K562 (cell line): ENCODE measurements around the gene SLC22A15. TPM values are rescaled to one million over a fixed set of nuclear protein-coding genes. Genes with fewer than 3 reads are reported as not detected.

Experiments
- ATAC-seq: fragments of 200-7000 bp; cut with Tn5 transposase; 3 replicates; pipeline ENCODE4 v1.9.1; 2020; ENCODE audit warnings: moderate library complexity
- BruUV-seq: library from RNA; stranded (reverse); fragments of 400-500 nt; replicated peaks from 2 replicates; lab custom pipeline; 2021; lab: Mats Ljungman, UMichigan
- CTCF ChIA-PET: fragments of 300-600 bp; formaldehyde crosslinking; extraction: SDS; loops from one replicate; lab custom pipeline; 2021; ENCODE audit warnings: low intra/inter-chr PET ratio; lab: Yijun Ruan, JAX
- POLR2A ChIA-PET: fragments of 300-600, 350-650 bp; sonication (Branson Sonifier 250); formaldehyde crosslinking; extraction: SDS; loops from one replicate; lab custom pipeline; 2021; ENCODE audit warnings: antibody characterized with exemption, inconsistent platforms; lab: Yijun Ruan, JAX
- DNase-seq, 4 experiments: peaks; one replicate each; pipeline versions ENCODE4 v3.0.0 to v3.0.0-alpha.2; 2011 to 2018; ENCODE audit warnings: low spot score in 3 of 4, mixed read lengths in 3 of 4; ENCODE audit errors: extremely low read depth in 1 of 4
- FAIRE-seq: peaks from 2 replicates; lab custom pipeline; 2011; peaks lifted over from hg19 to GRCh38; lab: Jason Lieb, UNC
- H2AFZ ChIP-seq: 2 replicates; pipeline ENCODE4 v1.6.0; 2011; ENCODE audit warnings: low read depth, low read length, control low read depth, inconsistent platforms
- H3K27ac ChIP-seq: fragments of 200-600 bp; 3 replicates; pipeline ENCODE4 v1.8.0; 2011; ENCODE audit warnings: low read depth, mild to moderate bottlenecking, control low read depth, inconsistent platforms, low read length, moderate library complexity, mixed read lengths; ENCODE audit errors: extremely low read depth
- H3K27me3 ChIP-seq, 2 experiments: fragments of 300-600 bp in 1 of 2; 2 replicates in 1 of 2; 3 replicates in 1 of 2; pipeline versions ENCODE4 v1.6.0 to v1.8.0; 2011; ENCODE audit warnings: inconsistent platforms in 2 of 2, low read length in 2 of 2, mild to moderate bottlenecking in 1 of 2, mixed read lengths in 1 of 2, moderate library complexity in 1 of 2; ENCODE audit not compliant: control insufficient read depth in 2 of 2, insufficient read depth in 2 of 2
- H3K36me3 ChIP-seq: fragments of 300-600 bp; 3 replicates; pipeline ENCODE4 v1.8.0; 2011; ENCODE audit warnings: mild to moderate bottlenecking, low read length, inconsistent platforms; ENCODE audit not compliant: control insufficient read depth, insufficient read depth
- H3K4me1 ChIP-seq, 2 experiments: fragments of 200-600 bp in 1 of 2; replicated peaks in 1 of 2; 2 replicates in 1 of 2; 3 replicates in 1 of 2; pipeline versions ENCODE4 v1.5.1 to v1.8.0; 2011; ENCODE audit warnings: inconsistent platforms in 2 of 2, low read length in 2 of 2, mild to moderate bottlenecking in 1 of 2, mixed read lengths in 1 of 2, moderate library complexity in 1 of 2; ENCODE audit not compliant: control insufficient read depth in 2 of 2, insufficient read depth in 2 of 2
- H3K4me2 ChIP-seq: 2 replicates; pipeline ENCODE4 v1.6.1; 2011; ENCODE audit warnings: low read length, control low read depth, inconsistent platforms, mixed read lengths; ENCODE audit not compliant: insufficient read depth
- H3K4me3 ChIP-seq: fragments of 200-600 bp; sonication (generic), shearing (Covaris generic); 2 replicates; pipeline ENCODE4 v1.5.1; 2016; ENCODE audit warnings: control low read depth, inconsistent platforms
- H3K79me2 ChIP-seq: fragments of 200-600 bp; 3 replicates; pipeline ENCODE4 v1.8.0; 2011; ENCODE audit warnings: low read length, inconsistent platforms; ENCODE audit not compliant: control insufficient read depth, insufficient read depth
- H3K9ac ChIP-seq, 2 experiments: 2 replicates each; pipeline versions ENCODE4 v1.6.0 to v1.6.1; 2011; ENCODE audit warnings: low read depth in 2 of 2, low read length in 2 of 2, control low read depth in 1 of 2, inconsistent platforms in 1 of 2, mild to moderate bottlenecking in 1 of 2, mixed read lengths in 1 of 2; ENCODE audit not compliant: insufficient read depth in 1 of 2
- H3K9me1 ChIP-seq: one replicate; pipeline ENCODE4 v1.6.0; 2011; ENCODE audit warnings: inconsistent platforms, mild to moderate bottlenecking, low read length, moderate library complexity; ENCODE audit not compliant: control insufficient read depth, insufficient read depth
- H3K9me3 ChIP-seq: replicated peaks from 2 replicates; pipeline ENCODE4 v1.5.1; 2011; ENCODE audit warnings: low read depth, low read length, inconsistent platforms; ENCODE audit not compliant: control insufficient read depth, insufficient read depth
- H4K20me1 ChIP-seq: replicated peaks from 2 replicates; pipeline ENCODE4 v1.6.1; 2011; ENCODE audit warnings: low read length, inconsistent platforms, mixed read lengths; ENCODE audit not compliant: control insufficient read depth, insufficient read depth
- ATF1 ChIP-seq, 2 experiments: fragments of 450-650 bp in 1 of 2; IDR thresholded peaks; 2 replicates each; pipeline ENCODE4 v1.6.1; 2016; ENCODE audit warnings: missing compliant biosample characterization in 1 of 2, missing genetic modification characterization in 1 of 2
- EP300 ChIP-seq: IDR thresholded peaks from 2 replicates; pipeline ENCODE4 v1.6.1; 2012; ENCODE audit warnings: low read length, improper control_type of control experiment
- L3MBTL2 ChIP-seq: fragments of 450-650 bp; IDR thresholded peaks from 2 replicates; pipeline ENCODE4 v1.6.1; 2016; ENCODE audit warnings: mild to moderate bottlenecking, moderate library complexity
- PML ChIP-seq: IDR thresholded peaks from 2 replicates; pipeline ENCODE4 v1.6.1; 2012; ENCODE audit warnings: low read length, inconsistent platforms
- RAD51 ChIP-seq: fragments of 450-650 bp; IDR thresholded peaks from 2 replicates; pipeline ENCODE4 v1.7.1; 2016; ENCODE audit warnings: low read depth, mild to moderate bottlenecking, borderline replicate concordance
- RBM15 ChIP-seq: fragments of 200-400 bp; formaldehyde crosslinking; IDR thresholded peaks from 2 replicates; pipeline ENCODE4 v1.6.1; 2018; ENCODE audit warnings: mild to moderate bottlenecking, low read length, moderate library complexity; ENCODE audit not compliant: insufficient read depth
- TAF7 ChIP-seq: fragments of 450-650 bp; IDR thresholded peaks from 2 replicates; pipeline ENCODE4 v1.6.1; 2016; ENCODE audit warnings: missing genetic modification characterization, missing compliant biosample characterization
- ZFP30 ChIP-seq: fragments of 250-450 bp; sonication (Bioruptor Pico); IDR thresholded peaks from 2 replicates; pipeline ENCODE4 v1.8.0; 2022; ENCODE audit warnings: moderate library complexity, mild to moderate bottlenecking, inconsistent platforms, borderline replicate concordance
- ZNF444 ChIP-seq: fragments of 250-450 bp; sonication (Bioruptor Pico); IDR thresholded peaks from 2 replicates; pipeline ENCODE4 v1.4.0; 2020; ENCODE audit warnings: mild to moderate bottlenecking, moderate library complexity
- ZNF764 ChIP-seq: fragments of 250-450 bp; sonication (Bioruptor Pico); IDR thresholded peaks from 2 replicates; pipeline ENCODE4 v1.4.0; 2020; ENCODE audit warnings: low read depth, mild to moderate bottlenecking, moderate library complexity
- WGBS: fragments of 100-300 bp; shearing (Covaris generic); methylation state at CpG from one replicate; pipeline ENCODE4 v1.1.6; 2016; ENCODE audit warnings: low coverage, mixed read lengths; ENCODE audit not compliant: insufficient coverage; ENCODE audit errors: missing lambda C conversion rate; 5-methylcytosine and 5-hydroxymethylcytosine counted together
- in situ Hi-C: fragments of 300-500 bp; cut with MboI; formaldehyde crosslinking; loops from 4 replicates; pipeline ENCODE4 v1.15.0; 2018; ENCODE audit warnings: inconsistent platforms, mixed read lengths
- intact Hi-C: fragments of 100-400 bp; cut with micrococcal nuclease; formaldehyde crosslinking; loops from 2 replicates; pipeline ENCODE4 v1.14.2; 2022
- polyA plus RNA-seq, 8 experiments: library from polyadenylated mRNA; depleted of rRNA in 4 of 8; stranded (reverse) in 5 of 8; unstranded in 3 of 8; fragments of >200 nt; fragmentation: Nextera tagmentation in 2 of 8; fragmentation: Illumina TruSeq in 1 of 8; extraction: Ambion mirVana in 2 of 8; extraction: Trizol in 1 of 8; gene quantifications; 2 replicates each; pipeline versions ENCODE4 v1.2.1 to v1.2.3, GENCODE V29; 2011 to 2014; ENCODE audit warnings: inconsistent platforms in 1 of 8, missing spikeins in 1 of 8
- total RNA-seq, 7 experiments: library from RNA; depleted of rRNA in 6 of 7; stranded (reverse); fragments of >200 nt in 6 of 7; fragmentation: Illumina TruSeq in 2 of 7; extraction: Trizol in 2 of 7; gene quantifications; 2 replicates each; pipeline versions ENCODE4 v1.2.1 to v1.2.3, GENCODE V29; 2011 to 2021; ENCODE audit warnings: low replicate concordance in 1 of 7
- TF ChIP-seq, protein P1 (sequence below): fragments of 250-450 bp; sonication (Bioruptor Pico); IDR thresholded peaks from 2 replicates; pipeline ENCODE4 v1.4.0; 2020
- TF ChIP-seq, protein P2 (sequence below): fragments of 250-450 bp; sonication (Bioruptor Pico); IDR thresholded peaks from 2 replicates; pipeline ENCODE4 v1.6.1; 2021; ENCODE audit warnings: mild to moderate bottlenecking
- TF ChIP-seq, protein P3 (sequence below): IDR thresholded peaks from 2 replicates; pipeline ENCODE4 v1.6.1; 2011; ENCODE audit warnings: borderline replicate concordance, low read depth, mild to moderate bottlenecking, moderate library complexity, low read length; ENCODE audit not compliant: insufficient read depth, poor library complexity, severe bottlenecking

Gene SLC22A15
- total and polyA plus RNA-seq, 9 of the 15 experiments (the other 6 are each of a cell fraction or from before 2014, with no cell fraction given) = 0.24 to 2.7 (median 1.2) TPM

DNA sequence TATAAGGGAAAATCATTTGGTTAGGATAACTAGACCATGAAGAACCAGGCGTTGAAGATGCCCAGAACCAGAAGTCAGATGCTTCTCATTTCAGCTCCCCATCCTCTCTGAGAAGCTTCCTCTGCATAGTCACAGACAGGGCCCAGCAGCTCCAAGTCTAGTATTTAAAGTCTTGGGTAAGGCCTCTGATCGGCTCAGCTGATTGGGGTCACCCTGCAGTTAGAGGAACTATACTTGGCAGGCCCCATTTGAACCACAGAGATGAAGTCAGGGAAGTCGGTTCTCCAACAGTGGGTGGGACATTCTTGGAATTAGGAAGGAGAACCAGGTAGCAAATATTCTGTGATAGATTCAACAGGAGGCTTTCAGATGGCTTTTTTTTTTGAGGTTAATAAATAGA, 48.3 kb downstream of the SLC22A15 start:
- ChIA-PET CTCF (no interaction called here), POLR2A (interaction anchor here (0.8 to 1.0 kb wide), 2 partner anchors 9 to 16 kb away, joined by 3 read pairs; no protein-coding TSS in a partner anchor)
- no peak for DNase-seq
- Histone ChIP-seq H2AFZ (no peak overlapping the region), H3K27me3 (no peaks in the 10 kb centered on the region), H3K4me2 (no peak overlapping the region), H3K9me3 (no peaks in the 10 kb centered on the region), H3K79me2 (no peaks in the 10 kb centered on the region), H3K9me1 (no peaks in the 10 kb centered on the region), H4K20me1 (no peaks in the 10 kb centered on the region), H3K36me3 (no peaks in the 10 kb centered on the region), H3K27ac (no peak overlapping the region), H3K9ac (no peak overlapping the region), H3K4me1 (no peaks in the 10 kb centered on the region), H3K4me3 (no peak overlapping the region)
- 0% methylated on average over 3 of the region's 3 CpGs for WGBS
- in situ Hi-C loops (no loop called here), intact Hi-C loops (no loop called here)
- no peak for FAIRE-seq
- no peak for ATAC-seq
- BruUV-seq = no TSS peak
- TF ChIP-seq ATF1 (CRISPR knock-in tag; IDR thresholded peaks at IDR 0.05) = no peak
- TF ChIP-seq ATF1 (tag; IDR thresholded peaks at IDR 0.05) = no peak
- TF ChIP-seq, protein P1, sequence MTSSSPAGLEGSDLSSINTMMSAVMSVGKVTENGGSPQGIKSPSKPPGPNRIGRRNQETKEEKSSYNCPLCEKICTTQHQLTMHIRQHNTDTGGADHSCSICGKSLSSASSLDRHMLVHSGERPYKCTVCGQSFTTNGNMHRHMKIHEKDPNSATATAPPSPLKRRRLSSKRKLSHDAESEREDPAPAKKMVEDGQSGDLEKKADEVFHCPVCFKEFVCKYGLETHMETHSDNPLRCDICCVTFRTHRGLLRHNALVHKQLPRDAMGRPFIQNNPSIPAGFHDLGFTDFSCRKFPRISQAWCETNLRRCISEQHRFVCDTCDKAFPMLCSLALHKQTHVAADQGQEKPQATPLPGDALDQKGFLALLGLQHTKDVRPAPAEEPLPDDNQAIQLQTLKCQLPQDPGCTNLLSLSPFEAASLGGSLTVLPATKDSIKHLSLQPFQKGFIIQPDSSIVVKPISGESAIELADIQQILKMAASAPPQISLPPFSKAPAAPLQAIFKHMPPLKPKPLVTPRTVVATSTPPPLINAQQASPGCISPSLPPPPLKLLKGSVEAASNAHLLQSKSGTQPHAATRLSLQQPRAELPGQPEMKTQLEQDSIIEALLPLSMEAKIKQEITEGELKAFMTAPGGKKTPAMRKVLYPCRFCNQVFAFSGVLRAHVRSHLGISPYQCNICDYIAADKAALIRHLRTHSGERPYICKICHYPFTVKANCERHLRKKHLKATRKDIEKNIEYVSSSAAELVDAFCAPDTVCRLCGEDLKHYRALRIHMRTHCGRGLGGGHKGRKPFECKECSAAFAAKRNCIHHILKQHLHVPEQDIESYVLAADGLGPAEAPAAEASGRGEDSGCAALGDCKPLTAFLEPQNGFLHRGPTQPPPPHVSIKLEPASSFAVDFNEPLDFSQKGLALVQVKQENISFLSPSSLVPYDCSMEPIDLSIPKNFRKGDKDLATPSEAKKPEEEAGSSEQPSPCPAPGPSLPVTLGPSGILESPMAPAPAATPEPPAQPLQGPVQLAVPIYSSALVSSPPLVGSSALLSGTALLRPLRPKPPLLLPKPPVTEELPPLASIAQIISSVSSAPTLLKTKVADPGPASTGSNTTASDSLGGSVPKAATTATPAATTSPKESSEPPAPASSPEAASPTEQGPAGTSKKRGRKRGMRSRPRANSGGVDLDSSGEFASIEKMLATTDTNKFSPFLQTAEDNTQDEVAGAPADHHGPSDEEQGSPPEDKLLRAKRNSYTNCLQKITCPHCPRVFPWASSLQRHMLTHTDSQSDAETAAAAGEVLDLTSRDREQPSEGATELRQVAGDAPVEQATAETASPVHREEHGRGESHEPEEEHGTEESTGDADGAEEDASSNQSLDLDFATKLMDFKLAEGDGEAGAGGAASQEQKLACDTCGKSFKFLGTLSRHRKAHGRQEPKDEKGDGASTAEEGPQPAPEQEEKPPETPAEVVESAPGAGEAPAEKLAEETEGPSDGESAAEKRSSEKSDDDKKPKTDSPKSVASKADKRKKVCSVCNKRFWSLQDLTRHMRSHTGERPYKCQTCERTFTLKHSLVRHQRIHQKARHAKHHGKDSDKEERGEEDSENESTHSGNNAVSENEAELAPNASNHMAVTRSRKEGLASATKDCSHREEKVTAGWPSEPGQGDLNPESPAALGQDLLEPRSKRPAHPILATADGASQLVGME (CRISPR knock-in tag) = no peak
- TF ChIP-seq PML = no peak
- no peak for TF ChIP-seq RBM15
- TF ChIP-seq, protein P2, sequence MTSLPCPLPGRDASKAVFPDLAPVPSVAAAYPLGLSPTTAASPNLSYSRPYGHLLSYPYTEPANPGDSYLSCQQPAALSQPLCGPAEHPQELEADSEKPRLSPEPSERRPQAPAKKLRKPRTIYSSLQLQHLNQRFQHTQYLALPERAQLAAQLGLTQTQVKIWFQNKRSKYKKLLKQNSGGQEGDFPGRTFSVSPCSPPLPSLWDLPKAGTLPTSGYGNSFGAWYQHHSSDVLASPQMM (CRISPR knock-in tag) = no peak
- TF ChIP-seq ZFP30 = no peak
- no peak for TF ChIP-seq TAF7 (tag)
- TF ChIP-seq L3MBTL2 = no peak
- TF ChIP-seq ZNF444 (CRISPR knock-in tag) = no peak
- TF ChIP-seq, protein P3, sequence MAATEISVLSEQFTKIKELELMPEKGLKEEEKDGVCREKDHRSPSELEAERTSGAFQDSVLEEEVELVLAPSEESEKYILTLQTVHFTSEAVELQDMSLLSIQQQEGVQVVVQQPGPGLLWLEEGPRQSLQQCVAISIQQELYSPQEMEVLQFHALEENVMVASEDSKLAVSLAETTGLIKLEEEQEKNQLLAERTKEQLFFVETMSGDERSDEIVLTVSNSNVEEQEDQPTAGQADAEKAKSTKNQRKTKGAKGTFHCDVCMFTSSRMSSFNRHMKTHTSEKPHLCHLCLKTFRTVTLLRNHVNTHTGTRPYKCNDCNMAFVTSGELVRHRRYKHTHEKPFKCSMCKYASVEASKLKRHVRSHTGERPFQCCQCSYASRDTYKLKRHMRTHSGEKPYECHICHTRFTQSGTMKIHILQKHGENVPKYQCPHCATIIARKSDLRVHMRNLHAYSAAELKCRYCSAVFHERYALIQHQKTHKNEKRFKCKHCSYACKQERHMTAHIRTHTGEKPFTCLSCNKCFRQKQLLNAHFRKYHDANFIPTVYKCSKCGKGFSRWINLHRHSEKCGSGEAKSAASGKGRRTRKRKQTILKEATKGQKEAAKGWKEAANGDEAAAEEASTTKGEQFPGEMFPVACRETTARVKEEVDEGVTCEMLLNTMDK = no peak
- no peak for TF ChIP-seq RAD51
- TF ChIP-seq EP300 = no peak
- TF ChIP-seq ZNF764 (CRISPR knock-in tag) = no peak
